ENCODE data around the gene SERPINH1. TPM values are rescaled to one million over a fixed set of nuclear protein-coding genes. Genes with fewer than 3 reads are reported as not detected.

Gene SERPINH1
- total and polyA plus RNA-seq, 7 experiments from 2014 or later: 2.9 to 19.9 (median 7.8) TPM

DNA sequence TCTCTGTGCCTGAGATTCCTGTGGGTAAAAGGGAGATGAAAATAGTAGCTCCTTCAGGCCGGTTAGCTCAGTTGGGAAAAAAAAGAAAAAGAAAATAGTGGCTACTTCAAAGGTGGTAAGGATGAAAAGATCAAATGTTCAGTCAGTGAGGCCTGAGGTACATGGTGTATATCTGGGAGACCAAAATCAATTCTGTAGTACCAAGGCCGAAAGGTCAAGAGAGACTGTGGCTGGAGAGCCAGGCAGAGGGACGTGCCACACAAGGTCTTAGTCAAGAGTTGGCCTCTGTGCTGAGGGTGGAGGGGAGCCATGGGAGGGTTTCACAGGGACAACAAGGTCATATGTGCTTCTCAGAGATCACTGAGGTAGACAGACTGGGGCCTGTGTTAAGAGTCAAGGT lies 31.5 kb upstream of the SERPINH1 start:
- no peaks in the 10 kb centered on the region for H3K36me3 Mint-ChIP-seq
- H3K4me3 ChIP-seq (ENCODE audit: low read length): no peak overlapping the region
- peak overlapping the region in 1 of 9 donors; percentile 7 for H3K27ac Mint-ChIP-seq
- DNase-seq (no peak), ATAC-seq (no peak)
- CTCF ChIA-PET: interaction anchor here (0.8 to 8.8 kb wide), 9 partner anchors 10 to 249 kb away, joined by 3 to 147 read pairs (median 4); no protein-coding TSS in a partner anchor
- H3K4me1 Mint-ChIP-seq: peaks cover 8 to 50% (median 32%) of the 10 kb centered on the region in 7 donors
- no peaks in the 10 kb centered on the region for H3K9me3 Mint-ChIP-seq
- intact Hi-C loops (cut with micrococcal nuclease): loop anchor here in 1 of 2 donors (5.0 kb wide), 1 partner anchor 203 kb away; no protein-coding TSS in a partner anchor
- H3K9me3 ChIP-seq (ENCODE audit: control insufficient read depth in 2 of 3, low read length in 3 of 3): no peaks in the 10 kb centered on the region
- H3K27me3 ChIP-seq (ENCODE audit: control insufficient read depth in 2 of 2, insufficient read depth in 2 of 2, low read length in 2 of 2): no peaks in the 10 kb centered on the region
- POLR2A ChIA-PET: interaction anchor here (0.6 kb wide), 1 partner anchor 114 kb away, joined by 4 read pairs; no protein-coding TSS in a partner anchor
- H3K36me3 ChIP-seq (ENCODE audit: control insufficient read depth in 2 of 3, insufficient read depth in 3 of 3, low read length in 3 of 3): no peaks in the 10 kb centered on the region
- peaks cover 0 to 12% (median 0%) of the 10 kb centered on the region in 5 donors for H3K27me3 Mint-ChIP-seq
- no peak overlapping the region for H3K27ac ChIP-seq (ENCODE audit: low read depth, low read length)
- H3K4me1 ChIP-seq (ENCODE audit: control insufficient read depth in 2 of 2, insufficient read depth in 2 of 2, low read length in 2 of 2): peaks cover 5 to 9% of the 10 kb centered on the region in 2 donors
- peak overlapping the region in 1 of 10 donors; percentile 42 for H3K4me3 Mint-ChIP-seq

DNA sequence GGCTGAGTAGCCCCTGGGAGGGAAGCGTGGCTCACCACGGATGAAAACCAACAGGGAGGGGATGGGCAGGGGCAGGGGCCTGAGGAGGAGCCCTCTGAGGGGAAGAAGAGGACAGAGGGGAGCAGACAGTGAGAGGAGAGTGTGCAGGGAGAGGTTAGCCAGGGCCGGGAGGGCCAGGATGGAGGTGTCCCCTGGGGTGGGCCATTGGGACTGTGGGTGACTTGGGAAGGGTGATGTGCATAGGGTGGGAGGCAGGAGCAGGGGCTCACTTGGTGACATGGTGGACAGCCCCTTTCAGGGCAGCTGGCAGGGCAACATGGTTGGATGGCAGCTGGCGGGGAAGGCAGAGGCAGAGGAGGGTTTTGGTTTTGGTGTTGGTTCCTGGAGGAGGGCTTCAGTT lies 30.7 kb upstream of the SERPINH1 start:
- peaks cover 5 to 8% of the 10 kb centered on the region in 2 donors for H3K4me1 ChIP-seq (ENCODE audit: control insufficient read depth in 2 of 2, insufficient read depth in 2 of 2, low read length in 2 of 2)
- Mint-ChIP-seq H3K27ac (peak overlapping the region in 3 of 9 donors; percentile 33 to 83 (median 66)), H3K36me3 (no peaks in the 10 kb centered on the region), H3K27me3 (peaks cover 0 to 12% (median 0%) of the 10 kb centered on the region in 5 donors), H3K4me3 (peak overlapping the region in 1 of 10 donors; percentile 59), H3K4me1 (peaks cover 8 to 56% (median 30%) of the 10 kb centered on the region in 7 donors), H3K9me3 (no peaks in the 10 kb centered on the region)
- H3K27me3 ChIP-seq (ENCODE audit: control insufficient read depth in 2 of 2, insufficient read depth in 2 of 2, low read length in 2 of 2): no peaks in the 10 kb centered on the region
- DNase-seq (no peak), ATAC-seq (no peak)
- H3K4me3 ChIP-seq (ENCODE audit: low read length): no peak overlapping the region
- CTCF ChIA-PET: interaction anchor here (0.7 to 8.8 kb wide), 12 partner anchors 10 to 251 kb away, joined by 3 to 147 read pairs (median 4); no protein-coding TSS in a partner anchor
- H3K9me3 ChIP-seq (ENCODE audit: control insufficient read depth in 2 of 3, low read length in 3 of 3): no peaks in the 10 kb centered on the region
- POLR2A ChIA-PET: interaction anchor here (1.5 to 1.9 kb wide), 2 partner anchors 85 to 256 kb away, joined by 5 read pairs; no protein-coding TSS in a partner anchor
- no peaks in the 10 kb centered on the region for H3K36me3 ChIP-seq (ENCODE audit: control insufficient read depth in 2 of 3, insufficient read depth in 3 of 3, low read length in 3 of 3)
- intact Hi-C loops (cut with micrococcal nuclease): loop anchor here in 1 of 2 donors (5.0 kb wide), 1 partner anchor 204 kb away; no protein-coding TSS in a partner anchor
- no peak overlapping the region for H3K27ac ChIP-seq (ENCODE audit: low read depth, low read length)

DNA sequence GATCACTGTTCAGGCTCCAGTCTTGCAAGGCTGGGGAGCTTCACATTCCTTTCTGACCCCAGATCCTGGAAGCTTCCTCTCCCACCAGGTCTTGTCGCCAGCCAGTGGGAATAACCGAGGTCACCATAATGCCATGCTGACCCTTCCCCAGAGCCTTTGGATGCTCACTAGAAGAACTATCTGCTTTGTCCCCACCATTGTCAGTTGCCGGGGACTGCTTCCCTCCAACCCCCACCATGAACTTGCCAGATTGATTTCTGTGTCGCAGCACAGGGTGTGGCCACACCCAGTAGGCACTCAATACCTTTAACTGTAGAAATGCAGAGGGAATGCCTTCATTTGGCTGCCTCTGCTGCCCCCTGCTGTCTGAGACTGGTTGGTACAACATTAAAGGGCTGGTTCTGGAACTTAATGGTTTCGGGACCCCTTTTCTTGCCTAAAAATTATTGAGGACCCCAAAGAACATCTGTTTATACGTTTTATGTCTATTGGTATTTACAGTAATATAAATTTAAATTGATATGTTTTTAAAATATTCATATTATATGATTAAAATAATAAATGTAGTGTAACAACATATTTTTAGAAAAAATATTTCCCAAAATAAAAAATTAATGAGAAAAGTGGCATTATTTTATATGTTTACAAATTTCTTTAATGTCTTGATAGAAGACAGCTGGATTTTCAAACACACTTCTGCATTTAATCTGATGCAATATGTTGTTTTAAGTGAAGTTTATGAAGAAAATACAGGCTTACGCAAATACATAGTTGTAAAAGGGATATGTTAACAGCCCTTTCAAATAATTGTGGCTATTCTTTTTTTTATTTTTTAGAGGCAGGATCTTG lies 29.6 kb upstream of the SERPINH1 start:
- no peaks in the 10 kb centered on the region for H3K27me3 ChIP-seq (ENCODE audit: control insufficient read depth in 2 of 2, insufficient read depth in 2 of 2, low read length in 2 of 2)
- ChIA-PET POLR2A (interaction anchor here (0.8 to 1.9 kb wide), 4 partner anchors 42 to 257 kb away, joined by 3 to 5 read pairs (median 4); no protein-coding TSS in a partner anchor), CTCF (interaction anchor here (0.6 to 8.8 kb wide), 16 partner anchors 9 to 252 kb away, joined by 3 to 147 read pairs (median 5); partner anchors contain the start of gene KLHL35)
- ATAC-seq (peak; percentile 91), DNase-seq (peak; percentile 63 to 83 (median 76))
- Mint-ChIP-seq H3K27ac (peak overlapping the region in 4 of 9 donors; percentile 11 to 83 (median 62)), H3K36me3 (no peaks in the 10 kb centered on the region), H3K9me3 (no peaks in the 10 kb centered on the region), H3K4me3 (peak overlapping the region in 3 of 10 donors; percentile 1 to 59 (median 41)), H3K4me1 (peaks cover 8 to 61% (median 22%) of the 10 kb centered on the region in 7 donors), H3K27me3 (peaks cover 0 to 7% (median 0%) of the 10 kb centered on the region in 5 donors)
- intact Hi-C loops (cut with micrococcal nuclease): loop anchor here (1.0 to 5.0 kb wide), 6 partner anchors 30 to 252 kb away; partner anchors contain the start of gene SERPINH1 (in 1 of the 2)
- H3K4me1 ChIP-seq (ENCODE audit: control insufficient read depth in 2 of 2, insufficient read depth in 2 of 2, low read length in 2 of 2): peaks cover 5 to 14% of the 10 kb centered on the region in 2 donors
- no peaks in the 10 kb centered on the region for H3K9me3 ChIP-seq (ENCODE audit: control insufficient read depth in 2 of 3, low read length in 3 of 3)
- H3K36me3 ChIP-seq (ENCODE audit: control insufficient read depth in 2 of 3, insufficient read depth in 3 of 3, low read length in 3 of 3): no peaks in the 10 kb centered on the region
- no peak overlapping the region for H3K27ac ChIP-seq (ENCODE audit: low read depth, low read length)
- no peak overlapping the region for H3K4me3 ChIP-seq (ENCODE audit: low read length)

GRCh38 chr11:75533896-75534258 lies 28.2 kb upstream of the SERPINH1 start:
- intact Hi-C loops (cut with micrococcal nuclease): loop anchor here in 1 of 2 donors (2.0 to 5.0 kb wide), 2 partner anchors 29 to 207 kb away; partner anchors contain the start of gene SERPINH1
- CTCF ChIA-PET: interaction anchor here (0.8 to 8.8 kb wide), 5 partner anchors 27 to 147 kb away, joined by 3 to 147 read pairs (median 4); no protein-coding TSS in a partner anchor
- DNase-seq (no peak), ATAC-seq (no peak)
- Mint-ChIP-seq H3K4me1 (peaks cover 8 to 69% (median 22%) of the 10 kb centered on the region in 7 donors), H3K27me3 (peaks cover 0 to 6% (median 0%) of the 10 kb centered on the region in 5 donors), H3K9me3 (no peaks in the 10 kb centered on the region), H3K4me3 (no peak overlapping the region), H3K27ac (no peak overlapping the region), H3K36me3 (no peaks in the 10 kb centered on the region)
- peaks cover 5 to 16% of the 10 kb centered on the region in 2 donors for H3K4me1 ChIP-seq (ENCODE audit: control insufficient read depth in 2 of 2, insufficient read depth in 2 of 2, low read length in 2 of 2)
- H3K36me3 ChIP-seq (ENCODE audit: control insufficient read depth in 2 of 3, insufficient read depth in 3 of 3, low read length in 3 of 3): no peaks in the 10 kb centered on the region
- POLR2A ChIA-PET: interaction anchor here (1.2 kb wide), 1 partner anchor 87 kb away, joined by 5 read pairs; no protein-coding TSS in a partner anchor
- no peak overlapping the region for H3K4me3 ChIP-seq (ENCODE audit: low read length)
- no peaks in the 10 kb centered on the region for H3K9me3 ChIP-seq (ENCODE audit: control insufficient read depth in 2 of 3, low read length in 3 of 3)
- no peaks in the 10 kb centered on the region for H3K27me3 ChIP-seq (ENCODE audit: control insufficient read depth in 2 of 2, insufficient read depth in 2 of 2, low read length in 2 of 2)
- no peak overlapping the region for H3K27ac ChIP-seq (ENCODE audit: low read depth, low read length)

DNA sequence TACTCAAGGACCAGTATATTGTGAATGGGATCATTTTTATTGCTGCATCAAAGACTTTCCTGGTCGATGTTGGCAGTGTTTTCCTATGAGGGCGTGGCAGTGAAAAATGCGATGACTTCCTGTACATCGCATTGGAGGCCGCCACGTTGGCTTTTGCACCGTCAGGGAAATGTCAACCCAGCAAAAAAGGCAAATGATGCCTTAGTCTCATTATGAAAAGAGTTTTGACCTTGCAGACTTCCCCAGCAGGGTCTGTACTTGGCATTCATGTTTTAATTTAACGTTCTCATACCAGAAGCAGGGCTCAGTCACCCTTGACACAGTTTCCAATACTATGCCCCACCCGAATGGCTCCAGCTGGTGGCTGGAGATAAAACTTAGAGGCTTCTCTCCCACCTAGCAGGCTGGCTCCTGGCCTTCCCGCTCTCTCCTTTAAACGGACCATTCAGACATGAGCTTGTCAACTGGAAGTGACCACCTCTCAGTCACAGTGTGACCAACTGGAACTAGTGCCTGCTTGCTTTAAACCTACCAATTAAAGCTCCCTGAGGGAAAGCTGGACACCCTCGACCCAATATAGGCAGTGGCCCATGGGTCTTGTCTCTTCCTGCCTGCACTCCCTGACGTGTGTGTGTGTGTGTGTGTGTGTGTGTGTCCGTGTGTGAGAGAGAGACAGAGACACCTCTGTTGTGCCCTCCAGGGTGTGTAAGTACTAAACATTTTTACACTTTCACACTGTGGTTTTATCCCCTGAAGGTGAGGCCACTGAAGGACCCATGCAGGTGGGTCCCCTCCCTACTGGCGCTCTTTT lies 27.6 kb upstream of the SERPINH1 start:
- intact Hi-C loops (cut with micrococcal nuclease): loop anchor here in 1 of 2 donors (5.0 kb wide), 1 partner anchor 207 kb away; no protein-coding TSS in a partner anchor
- H3K36me3 Mint-ChIP-seq: no peaks in the 10 kb centered on the region
- H3K4me3 Mint-ChIP-seq: no peak overlapping the region
- no peak overlapping the region for H3K4me3 ChIP-seq (ENCODE audit: low read length)
- H3K27ac ChIP-seq (ENCODE audit: low read depth, low read length): no peak overlapping the region
- H3K9me3 ChIP-seq (ENCODE audit: control insufficient read depth in 2 of 3, low read length in 3 of 3): no peaks in the 10 kb centered on the region
- H3K4me1 ChIP-seq (ENCODE audit: control insufficient read depth in 2 of 2, insufficient read depth in 2 of 2, low read length in 2 of 2): peaks cover 5 to 16% of the 10 kb centered on the region in 2 donors
- H3K27ac Mint-ChIP-seq: no peak overlapping the region
- ChIA-PET POLR2A (interaction anchor here (0.8 to 1.2 kb wide), 2 partner anchors 9 to 88 kb away, joined by 3 to 5 read pairs; partner anchors contain the start of gene GDPD5), CTCF (interaction anchor here (0.8 to 8.8 kb wide), 5 partner anchors 26 to 148 kb away, joined by 3 to 147 read pairs (median 4); no protein-coding TSS in a partner anchor)
- peaks cover 8 to 69% (median 22%) of the 10 kb centered on the region in 7 donors for H3K4me1 Mint-ChIP-seq
- no peak for ATAC-seq
- no peak for DNase-seq
- H3K27me3 ChIP-seq (ENCODE audit: control insufficient read depth in 2 of 2, insufficient read depth in 2 of 2, low read length in 2 of 2): no peaks in the 10 kb centered on the region
- H3K36me3 ChIP-seq (ENCODE audit: control insufficient read depth in 2 of 3, insufficient read depth in 3 of 3, low read length in 3 of 3): no peaks in the 10 kb centered on the region
- no peaks in the 10 kb centered on the region for H3K9me3 Mint-ChIP-seq
- H3K27me3 Mint-ChIP-seq: peaks cover 0 to 6% (median 0%) of the 10 kb centered on the region in 5 donors

Measured in naive thymus-derived CD4-positive, alpha-beta T cell (primary cell).